BJ (cell line): ENCODE measurements around the gene MSRB3. TPM values are rescaled to one million over a fixed set of nuclear protein-coding genes. Genes with fewer than 3 reads are reported as not detected.

ENCODE experiments used
- CTCF ChIA-PET: fragments of 350-600 bp; formaldehyde crosslinking; extraction: SDS; loops from one replicate; lab custom pipeline; 2021; ENCODE audit warnings: antibody characterized with exemption, inconsistent platforms; lab: Yijun Ruan, JAX
- POLR2A ChIA-PET: fragments of 300-600 bp; sonication (Branson Sonifier 250); formaldehyde crosslinking; extraction: SDS; loops from one replicate; lab custom pipeline; 2021; ENCODE audit warnings: antibody characterized with exemption; lab: Charles Lee
- DNase-seq: peaks from one replicate; pipeline ENCODE4 v3.0.0-alpha.2; 2011; ENCODE audit warnings: low read depth
- H3K27me3 ChIP-seq: 2 replicates; pipeline ENCODE4 v1.6.0; 2011; ENCODE audit warnings: low read length; ENCODE audit not compliant: control insufficient read depth, insufficient read depth
- H3K36me3 ChIP-seq: 2 replicates; pipeline ENCODE4 v1.5.1; 2011; ENCODE audit warnings: low read length; ENCODE audit not compliant: control insufficient read depth, insufficient read depth
- H3K4me3 ChIP-seq: 2 replicates; pipeline ENCODE4 v1.5.1; 2011; ENCODE audit warnings: low read depth, mild to moderate bottlenecking, control low read depth, low read length
- polyA plus RNA-seq: library from polyadenylated mRNA; depleted of rRNA; stranded (reverse); fragments of >200 nt; gene quantifications from 2 replicates; pipeline ENCODE4 v1.2.3, GENCODE V29; 2011
- TF ChIP-seq, protein P1 (sequence below): IDR thresholded peaks from 2 replicates; pipeline ENCODE4 v1.5.1; 2011; ENCODE audit warnings: low read depth, mild to moderate bottlenecking, control low read depth, inconsistent platforms, low read length, moderate library complexity; ENCODE audit not compliant: insufficient read depth

The MSRB3 gene
- polyA plus RNA-seq, 1 experiment, result 76.0 TPM

DNA sequence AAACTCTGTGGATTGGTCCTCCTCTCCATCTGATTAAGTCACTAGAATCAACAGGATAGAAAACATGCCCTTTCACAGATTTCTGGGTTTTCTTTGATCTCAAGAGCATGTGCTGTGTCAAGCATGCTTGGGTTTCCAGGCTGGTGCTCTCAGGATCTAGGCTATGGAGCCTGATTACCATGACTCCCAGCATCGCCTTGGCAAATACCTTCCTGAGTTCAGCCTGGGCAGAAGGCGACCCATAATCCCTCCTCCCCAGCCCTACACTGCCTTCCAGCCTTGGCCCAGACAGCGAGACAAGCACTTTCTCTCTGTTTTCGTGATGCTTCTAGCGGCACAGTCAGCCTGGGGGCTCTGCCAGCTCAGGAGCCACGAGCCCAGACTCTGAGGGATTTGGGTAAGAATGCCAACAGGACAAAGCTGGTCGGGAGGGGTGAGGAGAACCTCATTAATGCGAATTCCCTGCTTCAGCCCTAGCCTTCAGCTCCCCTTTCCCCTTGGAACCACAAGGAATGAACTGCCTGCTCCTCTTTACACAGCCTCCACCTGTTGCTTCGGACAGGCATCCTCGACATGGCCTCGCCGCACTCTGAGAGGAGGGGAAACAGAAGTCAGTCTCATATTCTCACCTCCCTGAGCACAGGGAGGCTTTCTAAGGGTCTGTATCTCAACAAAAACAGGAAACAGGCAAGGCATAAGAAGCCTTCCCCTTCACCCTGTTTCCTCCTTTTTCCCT, 227.1 kb downstream of the MSRB3 start:
- DNase-seq, result no peak
- POLR2A ChIA-PET, result no interaction called here
- TF ChIP-seq, protein P1, sequence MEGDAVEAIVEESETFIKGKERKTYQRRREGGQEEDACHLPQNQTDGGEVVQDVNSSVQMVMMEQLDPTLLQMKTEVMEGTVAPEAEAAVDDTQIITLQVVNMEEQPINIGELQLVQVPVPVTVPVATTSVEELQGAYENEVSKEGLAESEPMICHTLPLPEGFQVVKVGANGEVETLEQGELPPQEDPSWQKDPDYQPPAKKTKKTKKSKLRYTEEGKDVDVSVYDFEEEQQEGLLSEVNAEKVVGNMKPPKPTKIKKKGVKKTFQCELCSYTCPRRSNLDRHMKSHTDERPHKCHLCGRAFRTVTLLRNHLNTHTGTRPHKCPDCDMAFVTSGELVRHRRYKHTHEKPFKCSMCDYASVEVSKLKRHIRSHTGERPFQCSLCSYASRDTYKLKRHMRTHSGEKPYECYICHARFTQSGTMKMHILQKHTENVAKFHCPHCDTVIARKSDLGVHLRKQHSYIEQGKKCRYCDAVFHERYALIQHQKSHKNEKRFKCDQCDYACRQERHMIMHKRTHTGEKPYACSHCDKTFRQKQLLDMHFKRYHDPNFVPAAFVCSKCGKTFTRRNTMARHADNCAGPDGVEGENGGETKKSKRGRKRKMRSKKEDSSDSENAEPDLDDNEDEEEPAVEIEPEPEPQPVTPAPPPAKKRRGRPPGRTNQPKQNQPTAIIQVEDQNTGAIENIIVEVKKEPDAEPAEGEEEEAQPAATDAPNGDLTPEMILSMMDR, result no peak
- H3K36me3 ChIP-seq, result no peaks in the 10 kb centered on the region
- CTCF ChIA-PET, result no interaction called here
- H3K27me3 ChIP-seq, result no peaks in the 10 kb centered on the region
- no peak overlapping the region for H3K4me3 ChIP-seq

DNA sequence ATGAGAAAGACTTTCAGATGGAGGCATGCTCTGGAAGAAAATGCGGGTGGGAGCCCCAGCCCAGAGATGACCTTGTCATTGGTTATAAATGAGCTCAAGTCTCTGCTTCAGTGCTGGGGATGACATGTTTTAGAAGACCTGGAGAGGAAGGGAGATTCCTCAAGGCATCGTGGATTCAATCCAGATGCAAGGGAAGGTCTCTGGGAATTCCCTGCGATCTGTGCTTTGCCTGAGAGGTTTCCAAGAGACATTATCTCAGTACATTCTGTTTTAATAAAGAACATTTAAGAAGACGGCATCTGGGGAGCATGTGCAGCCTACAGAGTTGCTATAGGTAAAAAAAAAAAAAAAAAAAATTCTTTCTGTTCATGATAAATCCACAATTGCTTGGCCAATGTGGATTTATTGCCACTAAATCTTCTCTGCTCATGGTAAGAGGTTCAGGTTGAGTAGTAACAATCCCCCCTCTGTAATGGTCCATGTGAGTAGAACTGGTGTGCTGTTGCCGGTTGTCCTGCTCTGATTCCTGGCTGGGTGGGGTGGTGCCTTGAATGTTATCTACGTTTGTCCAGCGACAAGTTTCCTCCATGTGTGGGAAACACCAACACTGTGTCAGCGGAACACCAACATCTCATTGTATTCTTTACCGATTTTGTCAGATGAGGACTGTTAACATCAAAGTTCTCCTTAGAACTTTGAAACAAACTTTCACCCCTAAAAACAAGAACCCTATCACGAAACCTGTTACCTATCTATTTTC, 230.0 kb downstream of the MSRB3 start:
- no peaks in the 10 kb centered on the region for H3K27me3 ChIP-seq
- no peak for DNase-seq
- H3K4me3 ChIP-seq, result no peak overlapping the region
- no peaks in the 10 kb centered on the region for H3K36me3 ChIP-seq
- ChIA-PET POLR2A (no interaction called here), CTCF (no interaction called here)
- TF ChIP-seq, protein P1, result no peak

DNA sequence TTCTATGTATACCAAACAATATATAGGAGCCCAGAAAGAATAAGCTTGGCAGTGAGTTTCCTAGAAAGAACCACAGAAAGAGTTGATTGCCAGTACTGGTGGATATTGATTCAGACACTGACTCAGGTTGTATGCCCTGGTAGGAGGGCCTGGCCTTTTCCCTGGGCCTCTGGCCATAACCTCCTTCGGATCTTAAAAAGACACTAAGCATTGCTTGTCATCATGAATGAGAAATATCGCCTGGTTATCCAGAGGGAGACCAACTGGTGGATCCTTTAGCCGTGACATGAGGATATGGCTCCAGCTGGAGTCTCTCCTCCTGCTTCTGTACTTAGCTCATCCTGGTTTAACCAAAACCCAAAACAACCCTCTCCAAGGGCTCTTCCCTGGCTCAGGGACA, 231.5 kb downstream of the MSRB3 start:
- Histone ChIP-seq H3K36me3 (no peaks in the 10 kb centered on the region), H3K4me3 (no peak overlapping the region), H3K27me3 (no peaks in the 10 kb centered on the region)
- TF ChIP-seq, protein P1, result no peak
- CTCF ChIA-PET, result no interaction called here
- DNase-seq, result no peak
- POLR2A ChIA-PET, result no interaction called here

DNA sequence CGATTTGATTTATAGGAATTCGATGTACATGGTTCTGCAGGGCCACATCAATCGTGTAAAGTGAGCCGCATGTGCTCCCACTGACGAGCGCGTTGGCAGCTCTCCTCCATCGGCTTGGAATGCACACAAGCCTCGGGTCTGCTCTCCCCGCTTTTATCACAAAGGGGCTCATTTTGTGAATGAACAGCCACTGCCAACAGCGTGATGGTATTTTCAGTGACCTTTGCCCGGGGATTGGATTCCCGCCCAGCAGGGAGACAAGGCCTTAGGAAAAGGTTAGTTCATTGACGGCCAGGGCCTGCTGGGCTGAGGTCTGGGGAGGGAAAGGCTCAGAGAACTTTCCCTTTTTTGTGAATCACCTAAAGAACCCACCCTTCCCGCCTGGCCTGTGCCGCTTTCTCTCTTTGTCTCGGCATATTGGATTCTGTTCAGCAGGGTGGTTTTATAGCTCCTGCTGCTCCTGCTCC, 232.1 kb downstream of the MSRB3 start:
- Histone ChIP-seq H3K36me3 (no peaks in the 10 kb centered on the region), H3K4me3 (no peak overlapping the region), H3K27me3 (no peaks in the 10 kb centered on the region)
- ChIA-PET CTCF (interaction anchor here (0.7 to 1.4 kb wide), 2 partner anchors 14 to 38 kb away, joined by 3 read pairs; no protein-coding TSS in a partner anchor), POLR2A (no interaction called here)
- TF ChIP-seq, protein P1, result no peak
- no peak for DNase-seq

DNA sequence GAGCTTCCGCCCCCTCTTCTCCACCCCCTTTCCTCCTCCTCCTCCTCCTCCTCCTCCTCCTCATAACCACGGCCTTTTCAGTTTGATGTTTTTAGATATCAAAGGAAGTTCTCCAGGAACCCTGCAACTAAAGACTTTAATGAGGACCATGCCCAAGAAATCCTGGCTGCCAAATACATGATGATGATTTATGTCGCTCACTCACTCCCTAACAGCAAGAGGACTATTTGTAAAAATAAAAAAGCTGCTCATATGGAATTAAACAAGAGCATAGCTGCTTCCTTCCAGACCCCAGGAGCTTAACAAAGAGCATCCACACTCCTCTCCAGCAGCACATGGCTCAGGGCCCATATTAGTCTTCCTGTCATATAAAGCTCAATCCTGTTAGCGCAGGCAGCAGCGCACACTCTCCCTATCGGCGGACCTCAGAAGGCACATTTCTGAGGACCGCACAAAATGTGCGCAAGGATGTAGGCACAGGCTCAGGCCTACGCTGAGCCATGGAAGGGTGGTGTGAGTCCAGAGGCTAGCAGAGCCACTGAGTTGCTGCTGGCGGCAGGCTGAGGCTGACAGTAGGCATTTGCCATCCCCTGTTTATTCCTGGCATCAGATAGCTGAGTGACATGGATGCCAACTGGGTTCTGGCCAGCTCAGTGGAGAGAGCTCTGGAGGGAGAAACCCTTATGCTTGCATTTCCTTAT, 232.8 kb downstream of the MSRB3 start:
- Histone ChIP-seq H3K36me3 (no peaks in the 10 kb centered on the region), H3K27me3 (no peaks in the 10 kb centered on the region), H3K4me3 (no peak overlapping the region)
- POLR2A ChIA-PET, result no interaction called here
- DNase-seq, result no peak
- TF ChIP-seq, protein P1, result no peak
- CTCF ChIA-PET, result interaction anchor here (0.6 to 1.4 kb wide), 3 partner anchors 13 to 734 kb away, joined by 3 read pairs; no protein-coding TSS in a partner anchor
